ENCODE data around the gene HMGN4. TPM values are rescaled to one million over a fixed set of nuclear protein-coding genes. Genes with fewer than 3 reads are reported as not detected.

HMGN4 gene
- total and polyA plus RNA-seq, 9 of the 15 experiments (the other 6 are each of a cell fraction or from before 2014, with no cell fraction given) = 35.4 to 134 (median 94.1) TPM

DNA sequence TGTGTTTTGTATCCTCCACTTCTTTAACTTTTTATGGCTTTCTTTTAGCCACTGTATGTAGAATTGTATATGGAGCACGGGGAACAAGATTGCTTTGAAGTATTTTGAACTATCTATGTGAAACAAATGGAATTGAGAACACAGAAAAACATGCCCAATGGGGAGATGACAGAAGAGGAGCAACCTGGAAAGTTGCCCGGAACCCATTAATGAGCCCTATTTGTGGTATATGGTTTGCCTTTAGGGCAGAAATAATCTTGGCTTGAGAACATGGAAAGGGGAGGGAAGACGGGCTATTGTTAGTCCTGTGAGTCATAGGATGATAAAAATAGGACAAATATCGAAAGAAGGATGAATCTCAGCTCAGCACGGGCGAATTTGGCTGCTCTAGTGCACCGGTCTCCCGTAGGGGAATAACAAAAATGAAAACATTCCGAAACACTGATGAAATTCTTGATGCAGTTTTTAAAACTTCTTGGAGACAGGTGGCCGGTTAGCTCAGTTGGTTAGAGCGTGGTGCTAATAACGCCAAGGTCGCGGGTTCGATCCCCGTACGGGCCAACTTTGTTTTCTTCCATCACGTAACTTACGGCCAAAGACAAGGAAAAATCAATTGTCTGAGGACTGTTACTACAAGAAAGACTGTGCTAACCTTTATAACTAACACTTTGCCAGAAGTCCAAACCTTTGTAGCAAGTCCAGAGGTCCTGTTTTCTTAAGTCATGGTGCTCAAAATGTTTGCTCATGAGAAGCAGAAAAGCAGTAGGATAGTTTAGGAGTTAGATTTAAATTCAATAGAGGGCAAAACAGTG lies 15.7 kb downstream of the HMGN4 start (continued):
- TF ChIP-seq, protein P1, sequence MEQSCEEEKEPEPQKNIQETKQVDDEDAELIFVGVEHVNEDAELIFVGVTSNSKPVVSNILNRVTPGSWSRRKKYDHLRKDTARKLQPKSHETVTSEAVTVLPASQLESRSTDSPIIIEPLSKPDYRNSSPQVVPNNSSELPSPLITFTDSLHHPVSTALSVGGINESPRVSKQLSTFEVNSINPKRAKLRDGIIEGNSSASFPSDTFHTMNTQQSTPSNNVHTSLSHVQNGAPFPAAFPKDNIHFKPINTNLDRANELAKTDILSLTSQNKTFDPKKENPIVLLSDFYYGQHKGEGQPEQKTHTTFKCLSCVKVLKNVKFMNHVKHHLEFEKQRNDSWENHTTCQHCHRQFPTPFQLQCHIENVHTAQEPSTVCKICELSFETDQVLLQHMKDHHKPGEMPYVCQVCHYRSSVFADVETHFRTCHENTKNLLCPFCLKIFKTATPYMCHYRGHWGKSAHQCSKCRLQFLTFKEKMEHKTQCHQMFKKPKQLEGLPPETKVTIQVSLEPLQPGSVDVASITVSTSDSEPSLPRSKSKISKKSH (CRISPR knock-in tag; IDR thresholded peaks at IDR 0.05) = no peak
- TF ChIP-seq ZFP36 (IDR thresholded peaks at IDR 0.05; ENCODE audit: low read depth, low read length, partially characterized antibody) = peak; percentile 1
- no peak for TF ChIP-seq CREBBP (IDR thresholded peaks at IDR 0.05; ENCODE audit: low read depth, low read length)
- TF ChIP-seq HMG20B (CRISPR knock-in tag; IDR thresholded peaks at IDR 0.05) = no peak
- TF ChIP-seq ZNF253 (CRISPR knock-in tag; conservative IDR thresholded peaks at IDR 0.05) = no peak
- TF ChIP-seq ZNF696 (CRISPR knock-in tag; conservative IDR thresholded peaks at IDR 0.05) = no peak
- no peak for TF ChIP-seq CBX5 (IDR thresholded peaks at IDR 0.05; ENCODE audit: borderline replicate concordance, low read depth)
- no peak for TF ChIP-seq EHMT2 (IDR thresholded peaks at IDR 0.05)
- TF ChIP-seq, protein P2, sequence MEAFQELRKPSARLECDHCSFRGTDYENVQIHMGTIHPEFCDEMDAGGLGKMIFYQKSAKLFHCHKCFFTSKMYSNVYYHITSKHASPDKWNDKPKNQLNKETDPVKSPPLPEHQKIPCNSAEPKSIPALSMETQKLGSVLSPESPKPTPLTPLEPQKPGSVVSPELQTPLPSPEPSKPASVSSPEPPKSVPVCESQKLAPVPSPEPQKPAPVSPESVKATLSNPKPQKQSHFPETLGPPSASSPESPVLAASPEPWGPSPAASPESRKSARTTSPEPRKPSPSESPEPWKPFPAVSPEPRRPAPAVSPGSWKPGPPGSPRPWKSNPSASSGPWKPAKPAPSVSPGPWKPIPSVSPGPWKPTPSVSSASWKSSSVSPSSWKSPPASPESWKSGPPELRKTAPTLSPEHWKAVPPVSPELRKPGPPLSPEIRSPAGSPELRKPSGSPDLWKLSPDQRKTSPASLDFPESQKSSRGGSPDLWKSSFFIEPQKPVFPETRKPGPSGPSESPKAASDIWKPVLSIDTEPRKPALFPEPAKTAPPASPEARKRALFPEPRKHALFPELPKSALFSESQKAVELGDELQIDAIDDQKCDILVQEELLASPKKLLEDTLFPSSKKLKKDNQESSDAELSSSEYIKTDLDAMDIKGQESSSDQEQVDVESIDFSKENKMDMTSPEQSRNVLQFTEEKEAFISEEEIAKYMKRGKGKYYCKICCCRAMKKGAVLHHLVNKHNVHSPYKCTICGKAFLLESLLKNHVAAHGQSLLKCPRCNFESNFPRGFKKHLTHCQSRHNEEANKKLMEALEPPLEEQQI (IDR thresholded peaks at IDR 0.05) = peak; percentile 27
- TF ChIP-seq TAL1 (IDR thresholded peaks at IDR 0.05) = no peak
- no peak for TF ChIP-seq PCBP2 (IDR thresholded peaks at IDR 0.05; ENCODE audit: low read depth, low read length, poor library complexity, severe bottlenecking)
- TF ChIP-seq HES1 (IDR thresholded peaks at IDR 0.05; ENCODE audit: low read depth) = peak; percentile 31; the same call in 1 of the 2 replicates
- TF ChIP-seq NFIX (CRISPR knock-in tag; IDR thresholded peaks at IDR 0.05; ENCODE audit: low read depth) = no peak; the same call in 1 of the 2 replicates
- no peak for TF ChIP-seq SUPT5H (IDR thresholded peaks at IDR 0.05)
- 0 out of 2 replicates have a peak, but pooled peaks have one; percentile 22 for TF ChIP-seq RFX1 (IDR thresholded peaks at IDR 0.05)
- no peak for TF ChIP-seq ZNF174 (CRISPR knock-in tag; IDR thresholded peaks at IDR 0.05)
- no peak for TF ChIP-seq ZNF507 (tag; conservative IDR thresholded peaks at IDR 0.05)
- TF ChIP-seq BCLAF1 (IDR thresholded peaks at IDR 0.05; ENCODE audit: borderline replicate concordance in 1 of 2, control insufficient read depth in 1 of 2, low read depth in 2 of 2, low read length in 1 of 2) = peak in 1 of 2 experiments; percentile 64; a peak in 1 of 4 replicates
- no peak for TF ChIP-seq ZFX (CRISPR knock-in tag; IDR thresholded peaks at IDR 0.05)

Data from K562 (cell line).